ENCODE measurements around the gene ASCL5.

ASCL5 gene

GRCh38 chr1:201109651-201110050 is 17.3 kb downstream of the ASCL5 start:
- no peak for DNase-seq

- DNase-seq: no peak
These were observed 18.4 kb downstream of the ASCL5 start for GRCh38 chr1:201108614-201109013.

GRCh38 chr1:201105688-201106087 is 21.3 kb downstream of the ASCL5 start:
- no peak for DNase-seq

- no peak for DNase-seq
These were observed 22.8 kb downstream of the ASCL5 start for GRCh38 chr1:201104141-201104540.

GRCh38 chr1:201103666-201104065 is 23.3 kb downstream of the ASCL5 start:
- no peak for DNase-seq

- DNase-seq: no peak
These were observed 26.6 kb downstream of the ASCL5 start for GRCh38 chr1:201100169-201100930.

- no peak for DNase-seq
These were observed 27.8 kb downstream of the ASCL5 start for GRCh38 chr1:201098992-201099677.

- no peak for DNase-seq
These were observed 29.8 kb downstream of the ASCL5 start for GRCh38 chr1:201096977-201097856.

GRCh38 chr1:201096041-201096461 is 30.9 kb downstream of the ASCL5 start:
- DNase-seq: no peak

- no peak for DNase-seq
These were observed 31.4 kb downstream of the ASCL5 start for GRCh38 chr1:201095581-201095980.

GRCh38 chr1:201094832-201095231 is 32.2 kb downstream of the ASCL5 start:
- no peak for DNase-seq

- DNase-seq: no peak
These were observed 33.0 kb downstream of the ASCL5 start for GRCh38 chr1:201093962-201094361.

GRCh38 chr1:201093561-201093960 is 33.4 kb downstream of the ASCL5 start:
- no peak for DNase-seq

- DNase-seq: no peak
These were observed 34.2 kb downstream of the ASCL5 start for GRCh38 chr1:201092738-201093137.

- DNase-seq: no peak
These were observed 35.7 kb downstream of the ASCL5 start for GRCh38 chr1:201091256-201091655.

GRCh38 chr1:201090541-201090940 is 36.4 kb downstream of the ASCL5 start:
- DNase-seq: no peak

- DNase-seq: no peak
These were observed 37.4 kb downstream of the ASCL5 start for GRCh38 chr1:201089596-201089995.

- no peak for DNase-seq
These were observed 38.0 kb downstream of the ASCL5 start for GRCh38 chr1:201088901-201089525.

- DNase-seq: no peak
These were observed 38.6 kb downstream of the ASCL5 start for GRCh38 chr1:201088395-201088794.

GRCh38 chr1:201085902-201086735 is 40.9 kb downstream of the ASCL5 start:
- no peak for DNase-seq

GRCh38 chr1:201084295-201084694 is 42.7 kb downstream of the ASCL5 start:
- DNase-seq: no peak

- DNase-seq: no peak
These were observed 43.2 kb downstream of the ASCL5 start for GRCh38 chr1:201083741-201084140.

Data from GF-D8 (cell line).